Endothelial cell of umbilical vein (primary cell): ENCODE results near the gene AGAP2. TPM values are rescaled to one million over a fixed set of nuclear protein-coding genes. Genes with fewer than 3 reads are reported as not detected.

Experiments
- BruUV-seq: library from RNA; stranded (reverse); fragments of 400-500 nt; replicated peaks from 2 replicates; lab custom pipeline; 2021; lab: Mats Ljungman, UMichigan
- CTCF ChIA-PET: fragments of 300-600, 350-600 bp; sonication (Branson Sonifier 250); formaldehyde crosslinking; loops from one replicate; lab custom pipeline; 2021; ENCODE audit warnings: antibody characterized with exemption, inconsistent platforms; lab: Charles Lee
- POLR2A ChIA-PET: fragments of 300-600, 350-600 bp; sonication (Branson Sonifier 250); formaldehyde crosslinking; loops from one replicate; lab custom pipeline; 2021; ENCODE audit warnings: antibody characterized with exemption, inconsistent platforms; lab: Charles Lee
- DNase-seq: peaks from one replicate; pipeline ENCODE4 v3.0.0-alpha.2; 2011; ENCODE audit warnings: low read depth, low spot score
- FAIRE-seq: peaks from 2 replicates; lab custom pipeline; 2011; peaks lifted over from hg19 to GRCh38; lab: Jason Lieb, UNC
- H2AFZ ChIP-seq: 2 replicates; pipeline ENCODE4 v1.6.0; 2012; ENCODE audit warnings: low read depth, low read length, control low read depth, inconsistent platforms
- H3K27ac ChIP-seq: 2 replicates; pipeline ENCODE4 v1.5.1; 2011; ENCODE audit warnings: low read depth, mild to moderate bottlenecking, control low read depth, low read length, moderate library complexity; ENCODE audit not compliant: insufficient read depth
- H3K27me3 ChIP-seq, 2 experiments: 2 replicates each; pipeline versions ENCODE4 v1.6.0 to v1.6.1; 2011; ENCODE audit warnings: low read length in 2 of 2, mixed read lengths in 1 of 2; ENCODE audit not compliant: control insufficient read depth in 2 of 2, insufficient read depth in 2 of 2
- H3K36me3 ChIP-seq, 2 experiments: 2 replicates in 1 of 2; 3 replicates in 1 of 2; pipeline ENCODE4 v1.5.1; 2011; ENCODE audit warnings: low read length in 2 of 2, mild to moderate bottlenecking in 1 of 2, moderate library complexity in 1 of 2; ENCODE audit not compliant: control insufficient read depth in 2 of 2, insufficient read depth in 2 of 2; ENCODE audit errors: extremely low read depth in 1 of 2
- H3K4me1 ChIP-seq: 3 replicates; pipeline ENCODE4 v1.5.1; 2011; ENCODE audit warnings: mild to moderate bottlenecking, low read length; ENCODE audit not compliant: control insufficient read depth, insufficient read depth; ENCODE audit errors: extremely low read depth
- H3K4me2 ChIP-seq: 2 replicates; pipeline ENCODE4 v1.6.1; 2011; ENCODE audit warnings: low read length, control low read depth, mixed read lengths; ENCODE audit not compliant: insufficient read depth
- H3K4me3 ChIP-seq, 3 experiments: fragments of 200-600 bp in 1 of 3; sonication (generic), shearing (Covaris generic) in 1 of 3; replicated peaks in 1 of 3; 2 replicates each; pipeline ENCODE4 v1.5.1; 2011 to 2016; ENCODE audit warnings: control low read depth in 3 of 3, low read length in 3 of 3, mild to moderate bottlenecking in 2 of 3, inconsistent platforms in 1 of 3, low read depth in 1 of 3, moderate library complexity in 1 of 3; ENCODE audit not compliant: insufficient read depth in 1 of 3
- H3K79me2 ChIP-seq: 2 replicates; pipeline ENCODE4 v1.6.0; 2012; ENCODE audit warnings: low read length, inconsistent platforms; ENCODE audit not compliant: control insufficient read depth, insufficient read depth
- H3K9ac ChIP-seq: replicated peaks from 2 replicates; pipeline ENCODE3; 2011; ENCODE audit warnings: low read length, control low read depth; ENCODE audit not compliant: insufficient read depth; ENCODE audit errors: extremely low read depth
- H3K9me1 ChIP-seq: replicated peaks from 3 replicates; pipeline ENCODE4 v1.6.0; 2011; ENCODE audit warnings: mild to moderate bottlenecking, low read length; ENCODE audit not compliant: control insufficient read depth, insufficient read depth; ENCODE audit errors: extremely low read depth
- H3K9me3 ChIP-seq: replicated peaks from 2 replicates; pipeline ENCODE4 v1.5.1; 2012; ENCODE audit warnings: low read length, inconsistent platforms; ENCODE audit not compliant: control insufficient read depth, insufficient read depth
- H4K20me1 ChIP-seq: replicated peaks from 2 replicates; pipeline ENCODE3; 2011; ENCODE audit warnings: mild to moderate bottlenecking, low read length; ENCODE audit not compliant: control insufficient read depth, insufficient read depth; ENCODE audit errors: extremely low read depth
- CTCF ChIP-seq, 2 donors: IDR thresholded peaks; 1 replicate in 1 of 2; 2 replicates in 1 of 2; pipeline ENCODE4 v1.5.1; 2011; ENCODE audit warnings: low read length in 2 of 2, mild to moderate bottlenecking in 2 of 2, moderate library complexity in 2 of 2, control low read depth in 1 of 2, inconsistent platforms in 1 of 2, low read depth in 1 of 2; ENCODE audit not compliant: insufficient read depth in 1 of 2; ENCODE audit errors: extremely low read depth in 1 of 2
- EZH2 ChIP-seq: IDR thresholded peaks from 2 replicates; pipeline ENCODE4 v1.6.1; 2012; ENCODE audit warnings: borderline replicate concordance, low read depth, mild to moderate bottlenecking, moderate library complexity, low read length, inconsistent platforms; ENCODE audit not compliant: severe bottlenecking
- FOS ChIP-seq: IDR thresholded peaks from 2 replicates; pipeline ENCODE4 v1.6.1; 2011; ENCODE audit warnings: mild to moderate bottlenecking, low read length, moderate library complexity, borderline replicate concordance; ENCODE audit not compliant: insufficient read depth
- GATA2 ChIP-seq: IDR thresholded peaks from 2 replicates; pipeline ENCODE4 v1.7.0; 2011; ENCODE audit warnings: low read depth, mild to moderate bottlenecking, moderate library complexity, mixed read lengths, low read length; ENCODE audit not compliant: insufficient read length, insufficient read depth
- JUN ChIP-seq: IDR thresholded peaks from 2 replicates; pipeline ENCODE4 v1.6.1; 2011; ENCODE audit warnings: borderline replicate concordance, low read depth; ENCODE audit not compliant: insufficient read length, insufficient read depth
- MAX ChIP-seq: IDR thresholded peaks from 2 replicates; pipeline ENCODE4 v1.6.1; 2011; ENCODE audit not compliant: insufficient read depth, insufficient read length
- MYC ChIP-seq: IDR thresholded peaks from one replicate; pipeline ENCODE4 v1.6.1; 2011; ENCODE audit warnings: mild to moderate bottlenecking, low read depth, low read length
- POLR2A ChIP-seq: IDR thresholded peaks from 2 replicates; pipeline ENCODE4 v1.6.1; 2012; ENCODE audit warnings: low read depth, mild to moderate bottlenecking, control low read depth, low read length
- POLR2AphosphoS5 ChIP-seq: IDR thresholded peaks from 2 replicates; pipeline ENCODE4 v1.6.1; 2012; ENCODE audit warnings: low read depth, mild to moderate bottlenecking, control low read depth, low read length, moderate library complexity; ENCODE audit not compliant: insufficient read depth
- dilution Hi-C: fragments of 300-500 bp; cut with MboI; formaldehyde crosslinking; loops from one replicate; pipeline ENCODE4 v1.15.0; 2019; ENCODE audit warnings: low sequenced_read_pairs; ENCODE audit not compliant: extremely low pct_ligation_motif_present
- intact Hi-C: fragments of 100-400 bp; cut with micrococcal nuclease; formaldehyde crosslinking; loops from one replicate; pipeline ENCODE4 v1.10.0; 2022
- polyA plus RNA-seq, 4 experiments: library from polyadenylated mRNA; depleted of rRNA in 3 of 4; stranded (reverse) in 3 of 4; unstranded in 1 of 4; fragments of >200 nt; gene quantifications; 2 replicates each; pipeline versions ENCODE4 v1.2.1 to v1.2.3, GENCODE V29; 2011 to 2012; ENCODE audit warnings: missing spikeins in 1 of 4
- total RNA-seq: library from RNA; stranded (reverse); gene quantifications from 2 replicates; pipeline ENCODE4 v1.2.3, GENCODE V29; 2021

AGAP2 gene
- total and polyA plus RNA-seq, 2 donors (not counting 3 experiments of a cell fraction or from before 2014, with no cell fraction given) = 0.04 to 0.24 TPM

GRCh38 chr12:57741413-57741789, 2.9 kb upstream of the AGAP2 start:
- Histone ChIP-seq H3K4me3 (no peak overlapping the region), H3K9me3 (no peaks in the 10 kb centered on the region), H3K9ac (no peak overlapping the region), H3K79me2 (no peaks in the 10 kb centered on the region), H3K9me1 (no peaks in the 10 kb centered on the region), H3K36me3 (no peaks in the 10 kb centered on the region), H2AFZ (no peak overlapping the region), H3K27ac (no peak overlapping the region), H3K27me3 (peaks cover 39 to 45% of the 10 kb centered on the region in 2 experiments), H4K20me1 (no peaks in the 10 kb centered on the region), H3K4me2 (no peak overlapping the region), H3K4me1 (peaks cover 10% of the 10 kb centered on the region)
- intact Hi-C loops (no loop called here), dilution Hi-C loops (no loop called here)
- no peak for FAIRE-seq
- CTCF ChIA-PET = interaction anchor here (0.9 to 1.1 kb wide), 2 partner anchors 15 kb away, joined by 3 to 9 read pairs; no protein-coding TSS in a partner anchor
- BruUV-seq = no TSS peak
- DNase-seq = no peak
- POLR2A ChIA-PET = no interaction called here
- TF ChIP-seq GATA2 (no peak), EZH2 (no peak), JUN (no peak), FOS (no peak), POLR2A (no peak), POLR2AphosphoS5 (no peak), CTCF (IDR thresholded peaks at IDR 0.05; ENCODE audit: extremely low read depth in 1 of 2, insufficient read depth in 1 of 2, low read depth in 1 of 2, low read length in 2 of 2) (no peak), MYC (no peak), MAX (no peak)
